MM.1S (cell line): ENCODE data around the gene IP6K2.
"Not testable (repeated sequence)": the region's sequence is repeated elsewhere in the genome, so short reads cannot be mapped to it uniquely, and the experiment has no call there.

Experiments
- DNase-seq: peaks from one replicate; pipeline ENCODE4 v3.0.0-alpha.2; 2015
- H2AFZ ChIP-seq: fragments of 300-600 bp; sonication (generic); 2 replicates; pipeline ENCODE4 v1.6.0; 2016; ENCODE audit warnings: antibody characterized with exemption, low read length
- H3F3A ChIP-seq: fragments of 300-600 bp; sonication (generic); 2 replicates; pipeline ENCODE4 v1.6.1; 2016; ENCODE audit warnings: mild to moderate bottlenecking, antibody characterized with exemption, low read length, moderate library complexity, mixed read lengths; ENCODE audit not compliant: insufficient read depth
- H3K27ac ChIP-seq: fragments of 300-600 bp; sonication (generic); 2 replicates; pipeline ENCODE4 v1.5.1; 2016; ENCODE audit warnings: mild to moderate bottlenecking, low read length
- H3K27me3 ChIP-seq: fragments of 300-600 bp; sonication (generic); replicated peaks from 2 replicates; pipeline ENCODE4 v1.6.0; 2016; ENCODE audit warnings: low read length; ENCODE audit not compliant: insufficient read depth
- H3K36me3 ChIP-seq: fragments of 300-600 bp; sonication (generic); replicated peaks from 2 replicates; pipeline ENCODE4 v1.6.1; 2016; ENCODE audit warnings: mild to moderate bottlenecking, low read length, mixed read lengths; ENCODE audit not compliant: insufficient read depth
- H3K4me1 ChIP-seq: fragments of 300-600 bp; sonication (generic); 2 replicates; pipeline ENCODE4 v1.6.1; 2016; ENCODE audit warnings: low read length, mixed read lengths
- H3K4me2 ChIP-seq: fragments of 300-600 bp; sonication (generic); 2 replicates; pipeline ENCODE4 v1.6.0; 2016; ENCODE audit warnings: low read depth, low read length
- H3K4me3 ChIP-seq: fragments of 300-600 bp; sonication (generic); 2 replicates; pipeline ENCODE4 v1.5.1; 2016; ENCODE audit warnings: low read length, mixed read lengths
- H3K79me2 ChIP-seq: fragments of 300-600 bp; sonication (generic); 2 replicates; pipeline ENCODE4 v1.6.1; 2016; ENCODE audit warnings: mixed run types, low read length, mixed read lengths
- H3K9ac ChIP-seq: fragments of 300-600 bp; sonication (generic); 2 replicates; pipeline ENCODE4 v1.6.1; 2016; ENCODE audit warnings: low read length, mixed read lengths
- H3K9me2 ChIP-seq: fragments of 300-600 bp; sonication (generic); replicated peaks from 2 replicates; pipeline ENCODE4 v1.6.1; 2016; ENCODE audit warnings: mild to moderate bottlenecking, low read length, mixed read lengths; ENCODE audit not compliant: insufficient read depth
- H3K9me3 ChIP-seq: fragments of 300-600 bp; sonication (generic); replicated peaks from 2 replicates; pipeline ENCODE4 v1.6.1; 2016; ENCODE audit warnings: mild to moderate bottlenecking, low read length, mixed read lengths; ENCODE audit not compliant: insufficient read depth
- H4K20me1 ChIP-seq: fragments of 300-600 bp; sonication (generic); 2 replicates; pipeline ENCODE4 v1.6.1; 2016; ENCODE audit warnings: mild to moderate bottlenecking, low read length, moderate library complexity, mixed read lengths; ENCODE audit not compliant: insufficient read depth
- CTCF ChIP-seq: fragments of 300-600 bp; sonication (generic); IDR thresholded peaks from 2 replicates; pipeline ENCODE4 v1.5.1; 2016; ENCODE audit warnings: antibody characterized with exemption, low read length, mixed read lengths
- EZH2 ChIP-seq: fragments of 300-600 bp; sonication (generic); optimal IDR thresholded peaks from 2 replicates; pipeline ENCODE3; 2017; ENCODE audit warnings: low read depth, mild to moderate bottlenecking, antibody characterized with exemption, low read length, mixed read lengths
- EZH2phosphoT487 ChIP-seq: fragments of 300-600 bp; sonication (generic); IDR thresholded peaks from 2 replicates; pipeline ENCODE4 v1.6.1; 2018; ENCODE audit warnings: antibody characterized with exemption, low read length

The IP6K2 gene

GRCh38 chr3:48716982-48717746 lies at the start of gene IP6K2:
TSS of gene IP6K2 (minus strand) at chr3:48717221. CDS start at chr3:48695291, 21,930 bp downstream.
- Histone ChIP-seq H3K4me1 (no peaks in the 10 kb centered on the region), H3K4me3 (peak within 1 kb of the TSS; percentile 85), H4K20me1 (no peaks in the 10 kb centered on the region), H3F3A (no peaks in the 10 kb centered on the region), H3K27me3 (no peaks in the 10 kb centered on the region), H3K36me3 (no peaks in the 10 kb centered on the region), H2AFZ (peak within 1 kb of the TSS; percentile 96), H3K4me2 (peak within 1 kb of the TSS; percentile 73), H3K79me2 (peaks cover 48% of the 10 kb centered on the region), H3K9me2 (no peaks in the 10 kb centered on the region), H3K9ac (peak within 1 kb of the TSS; percentile 91), H3K27ac (peak within 1 kb of the TSS; percentile 20; the same call in 1 of the 2 replicates), H3K9me3 (no peaks in the 10 kb centered on the region)
- peak; percentile 99 for DNase-seq
- no peak for TF ChIP-seq EZH2
- TF ChIP-seq EZH2phosphoT487: no peak
- no peak for TF ChIP-seq CTCF

GRCh38 chr3:48765376-48765775 lies 48.4 kb upstream of the IP6K2 start:
- H4K20me1 ChIP-seq: no peaks in the 10 kb centered on the region
- H3K9me3 ChIP-seq: no peaks in the 10 kb centered on the region
- H2AFZ ChIP-seq: no peak overlapping the region
- no peaks in the 10 kb centered on the region for H3K9me2 ChIP-seq
- H3K4me2 ChIP-seq: no peak overlapping the region
- no peaks in the 10 kb centered on the region for H3K36me3 ChIP-seq
- no peak overlapping the region for H3K27ac ChIP-seq
- TF ChIP-seq EZH2 (no peak), CTCF (no peak), EZH2phosphoT487 (no peak)
- H3K27me3 ChIP-seq: no peaks in the 10 kb centered on the region
- H3K9ac ChIP-seq: no peak overlapping the region
- H3K4me3 ChIP-seq: no peak overlapping the region
- H3K79me2 ChIP-seq: no peaks in the 10 kb centered on the region
- no peaks in the 10 kb centered on the region for H3K4me1 ChIP-seq
- DNase-seq: no peak
- no peaks in the 10 kb centered on the region for H3F3A ChIP-seq

GRCh38 chr3:48762816-48763215 lies 45.8 kb upstream of the IP6K2 start:
- no peak for TF ChIP-seq CTCF
- TF ChIP-seq EZH2: no peak
- Histone ChIP-seq H3K9me3 (no peaks in the 10 kb centered on the region), H3K27me3 (no peaks in the 10 kb centered on the region), H3K79me2 (no peaks in the 10 kb centered on the region), H3K9ac (no peak overlapping the region), H3K9me2 (no peaks in the 10 kb centered on the region), H2AFZ (no peak overlapping the region), H3K36me3 (no peaks in the 10 kb centered on the region), H3K4me3 (no peak overlapping the region), H4K20me1 (no peaks in the 10 kb centered on the region), H3F3A (no peaks in the 10 kb centered on the region), H3K4me1 (no peaks in the 10 kb centered on the region), H3K27ac (no peak overlapping the region), H3K4me2 (no peak overlapping the region)
- no peak for DNase-seq

- H3K4me3 ChIP-seq, H3K27me3 ChIP-seq, H3K4me2 ChIP-seq, H4K20me1 ChIP-seq, H3K79me2 ChIP-seq, H3K27ac ChIP-seq, H2AFZ ChIP-seq, H3K4me1 ChIP-seq, H3K9me3 ChIP-seq, H3K9ac ChIP-seq, H3F3A ChIP-seq, H3K9me2 ChIP-seq, H3K36me3 ChIP-seq, DNase-seq: not testable (repeated sequence)
These were observed 43.0 kb upstream of the IP6K2 start for GRCh38 chr3:48759991-48760540.

- H3K4me3 ChIP-seq, H3K9me3 ChIP-seq, H3K27me3 ChIP-seq, H3K27ac ChIP-seq, H3K9me2 ChIP-seq, H3K79me2 ChIP-seq, H4K20me1 ChIP-seq, H3K4me1 ChIP-seq, H3K9ac ChIP-seq, H2AFZ ChIP-seq, H3K36me3 ChIP-seq, H3F3A ChIP-seq, H3K4me2 ChIP-seq, DNase-seq: not testable (repeated sequence)
These were observed 42.5 kb upstream of the IP6K2 start for GRCh38 chr3:48759531-48759930.
